GM20000 (cell line): ENCODE results near the gene ACTBL2.

Experiments used
- DNase-seq: peaks from one replicate; pipeline ENCODE4 v3.0.0; 2012; ENCODE audit warnings: low spot score
- CTCF ChIP-seq: IDR thresholded peaks from 2 replicates; pipeline ENCODE4 v1.5.1; 2012; ENCODE audit warnings: mild to moderate bottlenecking, control low read depth; ENCODE audit errors: extremely low read depth, missing control alignments

ACTBL2 gene

GRCh38 chr5:57492632-57493031 is 10.0 kb upstream of the ACTBL2 start:
- no peak for TF ChIP-seq CTCF
- DNase-seq, result no peak

- TF ChIP-seq CTCF, result no peak
- no peak for DNase-seq
Observed at GRCh38 chr5:57491369-57491965, 8.9 kb upstream of the ACTBL2 start.

GRCh38 chr5:57488215-57488955 is 5.8 kb upstream of the ACTBL2 start:
- DNase-seq, result peak; percentile 7

GRCh38 chr5:57486027-57486602 is 3.5 kb upstream of the ACTBL2 start:
- DNase-seq, result no peak
- no peak for TF ChIP-seq CTCF

More at GRCh38 chr5:57488215-57488955, 5.8 kb upstream of the ACTBL2 start:
- no peak for TF ChIP-seq CTCF

- TF ChIP-seq CTCF, result no peak
- DNase-seq, result no peak
Observed at GRCh38 chr5:57478826-57479225, 3.8 kb downstream of the ACTBL2 start.

GRCh38 chr5:57476601-57477056 is 6.0 kb downstream of the ACTBL2 start:
- DNase-seq, result no peak
- no peak for TF ChIP-seq CTCF

GRCh38 chr5:57470339-57470738 is 12.3 kb downstream of the ACTBL2 start:
- no peak for DNase-seq
- TF ChIP-seq CTCF, result no peak
